Prostate gland (tissue), 2 donors: ENCODE data around the gene ADGRL3.

Experiments used
- CTCF ChIP-seq, 4 experiments: fragments of 200-600 bp in 2 of 4; fragments of 450-650 bp in 2 of 4; sonication (generic) in 2 of 4; IDR thresholded peaks; 1 replicate in 3 of 4; 2 replicates in 1 of 4; pipeline ENCODE4 v1.5.1; 2016 to 2019; ENCODE audit warnings: antibody characterized with exemption in 4 of 4, mild to moderate bottlenecking in 2 of 4, moderate library complexity in 2 of 4
- POLR2A ChIP-seq: fragments of 450-650 bp; IDR thresholded peaks from one replicate; pipeline ENCODE4 v1.6.1; 2016; ENCODE audit warnings: antibody characterized with exemption, mild to moderate bottlenecking

DNA sequence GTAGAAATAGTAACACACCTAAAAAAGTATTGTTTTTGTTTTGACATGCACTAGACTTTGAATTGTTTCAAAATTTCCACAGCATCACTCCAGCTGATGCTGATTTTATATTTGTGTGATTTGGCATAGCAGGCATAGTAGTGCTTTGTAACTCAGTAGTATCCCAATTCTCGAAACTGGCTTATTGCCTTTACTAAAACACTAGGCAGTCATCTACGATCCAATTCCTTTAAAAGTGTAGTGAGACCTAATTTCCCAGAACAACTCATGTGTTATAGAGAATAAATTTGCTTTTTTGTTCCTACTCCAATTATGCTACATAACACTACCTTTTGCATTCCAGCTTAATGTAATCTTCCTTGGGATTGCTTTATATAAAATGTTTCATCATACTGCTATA, 797.7 kb downstream of the ADGRL3 start:
- TF ChIP-seq POLR2A (no peak), CTCF (IDR thresholded peaks at IDR 0.05) (no peak)
